H1 (cell line): ENCODE data around the gene GALNT9.

ENCODE experiments used
- ASH2L ChIP-seq: fragments of 200-600, 300-600 bp; sonication (generic); IDR thresholded peaks from one replicate; pipeline ENCODE4 v1.7.1; 2017; ENCODE audit warnings: low read length
- CTCF ChIP-seq, 3 experiments: IDR thresholded peaks; 1 replicate in 2 of 3; 2 replicates in 1 of 3; pipeline versions ENCODE4 v1.5.1 to v1.6.1; 2011; ENCODE audit warnings: low read length in 3 of 3, mild to moderate bottlenecking in 3 of 3, inconsistent platforms in 2 of 3, low read depth in 1 of 3, moderate library complexity in 1 of 3; ENCODE audit not compliant: insufficient read depth in 1 of 3; ENCODE audit errors: control extremely low read depth in 1 of 3
- E2F6 ChIP-seq: IDR thresholded peaks from 2 replicates; pipeline ENCODE4 v1.6.1; 2012; ENCODE audit warnings: inconsistent platforms
- FOSL1 ChIP-seq: IDR thresholded peaks from 2 replicates; pipeline ENCODE4 v1.6.1; 2011; ENCODE audit warnings: mild to moderate bottlenecking, low read depth, low read length, moderate library complexity; ENCODE audit not compliant: insufficient read depth
- JUND ChIP-seq: IDR thresholded peaks from 2 replicates; pipeline ENCODE4 v1.6.1; 2011; ENCODE audit warnings: mild to moderate bottlenecking, improper control_type of control experiment, low read length
- POLR2A ChIP-seq, 2 experiments: IDR thresholded peaks; 1 replicate in 1 of 2; 2 replicates in 1 of 2; pipeline ENCODE4 v1.6.1; 2011; ENCODE audit warnings: low read depth in 2 of 2, low read length in 2 of 2, mild to moderate bottlenecking in 2 of 2; ENCODE audit errors: control extremely low read depth in 1 of 2
- TBP ChIP-seq: IDR thresholded peaks from 2 replicates; pipeline ENCODE4 v1.6.1; 2011; ENCODE audit warnings: low read depth, low read length, improper control_type of control experiment
- TEAD4 ChIP-seq: IDR thresholded peaks from 2 replicates; pipeline ENCODE4 v1.6.1; 2012; ENCODE audit warnings: low read depth, low read length, inconsistent platforms, mixed read lengths

GRCh38 chr12:132261328-132262138 is 67.9 kb downstream of the GALNT9 start:
- TF ChIP-seq CTCF (IDR thresholded peaks at IDR 0.05; ENCODE audit: control extremely low read depth in 1 of 3, insufficient read depth in 1 of 3, low read depth in 1 of 3, low read length in 3 of 3) (no peak), E2F6 (no peak), TBP (no peak), POLR2A (IDR thresholded peaks at IDR 0.05; ENCODE audit: control extremely low read depth in 1 of 2, low read depth in 2 of 2, low read length in 2 of 2) (no peak), JUND (no peak), TEAD4 (no peak), FOSL1 (no peak), ASH2L (no peak)
